Right ventricle myocardium inferior (tissue), 1 donor: ENCODE measurements around the gene TP53RK. TPM values are rescaled to one million over a fixed set of nuclear protein-coding genes. Genes with fewer than 3 reads are reported as not detected.

Source experiments
- ATAC-seq: fragments of 200-7000 bp; cut with Tn5 transposase; one replicate; pipeline ENCODE4 v1.9.1; 2020; ENCODE audit warnings: mild to moderate bottlenecking, moderate library complexity
- DNase-seq: peaks from one replicate; pipeline ENCODE4 v3.0.0; 2021; ENCODE audit errors: missing footprints
- intact Hi-C: fragments of 100-400 bp; cut with DNase I; formaldehyde crosslinking; loops from one replicate; pipeline ENCODE4 v1.11.0; 2022
- long read RNA-seq: library from polyadenylated mRNA; unstranded; transcript quantifications from one replicate; pipeline ENCODE4 v2.0.0, GENCODE V29; 2021
- total RNA-seq: library from RNA; stranded (reverse); fragmentation: NEBNext Ultra II Directional; extraction: Animal tissue kit (Norgen Biotek cat#: 25700); gene quantifications from one replicate; pipeline ENCODE4 v1.2.1, GENCODE V29; 2021
- donor health status: DM: no; HTN: yes; CAD: no; lungs with severe emphysema.

The TP53RK gene
- total RNA-seq, result 5.6 TPM
- long read RNA-seq, partial matches to known transcripts, result 0 of 4 reads
- long read RNA-seq, other reads (novel, unspliced or antisense), result 0 of 4 reads

DNA sequence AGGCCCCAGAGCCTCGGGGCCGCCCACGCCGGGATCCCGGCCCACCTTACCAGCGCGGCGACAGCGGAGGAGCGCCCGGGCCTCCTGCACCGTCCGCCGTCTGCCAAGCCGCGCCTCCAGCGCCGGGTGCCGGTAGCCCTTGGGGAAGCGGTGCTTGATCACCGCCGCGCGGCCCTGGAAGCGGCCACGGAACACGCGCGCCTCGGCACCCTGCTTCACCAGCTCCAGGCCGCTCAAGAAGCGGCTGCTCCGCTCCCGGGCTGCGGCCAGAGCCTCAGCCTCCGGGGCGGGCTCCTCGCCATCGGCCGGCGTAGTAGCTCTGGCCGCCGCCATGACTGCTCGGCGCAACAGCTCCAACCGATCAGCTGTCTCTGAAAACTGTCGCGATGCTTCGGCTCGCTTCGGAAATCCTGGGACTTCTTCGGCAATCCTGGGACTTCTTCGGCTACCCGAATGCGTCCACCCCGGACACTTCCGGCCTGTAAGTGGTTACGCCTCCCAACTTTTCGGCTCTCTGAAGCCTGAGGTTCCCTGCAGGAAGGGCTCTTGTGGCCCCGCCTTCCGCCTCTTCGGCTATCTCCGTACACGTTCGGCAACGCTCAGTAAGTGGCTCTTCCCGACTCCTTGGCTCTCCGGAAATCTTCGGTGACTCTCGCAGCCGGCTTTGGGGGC, at the start of gene TP53RK:
Gene TP53RK, minus strand, starts transcription at position 363 of the 672 bp plus-strand sequence. Its CDS starts 30 bp downstream, at position 333.
- intact Hi-C loops, result loop anchor here (5.0 kb wide), 1 partner anchor 177 kb away; the partner anchor contains the start of gene ZNF334
- DNase-seq (peak; percentile 98), ATAC-seq (peak; percentile 99)

DNA sequence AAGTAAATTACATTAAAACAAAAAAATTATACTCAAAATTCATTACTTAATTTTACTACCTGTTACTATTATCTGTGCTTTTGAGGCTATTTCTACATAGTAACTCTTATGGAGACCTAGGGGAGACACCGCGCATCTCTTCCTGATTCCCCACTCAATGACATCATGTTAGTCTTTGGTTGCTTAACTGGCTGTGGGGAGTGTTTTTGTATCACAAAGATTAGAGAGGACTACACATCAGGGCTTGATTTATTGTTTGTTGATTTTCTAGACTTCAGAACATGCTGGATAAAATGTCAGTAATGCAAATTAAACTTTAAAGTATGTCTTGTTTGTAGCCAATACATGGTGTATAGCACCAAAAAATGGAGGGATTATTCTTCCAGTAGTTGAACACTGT, 46.2 kb upstream of the TP53RK start:
- no peak for ATAC-seq
- no peak for DNase-seq
- intact Hi-C loops, result no loop called here

GRCh38 chr20:46731770-46732169, 42.5 kb upstream of the TP53RK start:
- intact Hi-C loops, result no loop called here
- ATAC-seq, result no peak

DNA sequence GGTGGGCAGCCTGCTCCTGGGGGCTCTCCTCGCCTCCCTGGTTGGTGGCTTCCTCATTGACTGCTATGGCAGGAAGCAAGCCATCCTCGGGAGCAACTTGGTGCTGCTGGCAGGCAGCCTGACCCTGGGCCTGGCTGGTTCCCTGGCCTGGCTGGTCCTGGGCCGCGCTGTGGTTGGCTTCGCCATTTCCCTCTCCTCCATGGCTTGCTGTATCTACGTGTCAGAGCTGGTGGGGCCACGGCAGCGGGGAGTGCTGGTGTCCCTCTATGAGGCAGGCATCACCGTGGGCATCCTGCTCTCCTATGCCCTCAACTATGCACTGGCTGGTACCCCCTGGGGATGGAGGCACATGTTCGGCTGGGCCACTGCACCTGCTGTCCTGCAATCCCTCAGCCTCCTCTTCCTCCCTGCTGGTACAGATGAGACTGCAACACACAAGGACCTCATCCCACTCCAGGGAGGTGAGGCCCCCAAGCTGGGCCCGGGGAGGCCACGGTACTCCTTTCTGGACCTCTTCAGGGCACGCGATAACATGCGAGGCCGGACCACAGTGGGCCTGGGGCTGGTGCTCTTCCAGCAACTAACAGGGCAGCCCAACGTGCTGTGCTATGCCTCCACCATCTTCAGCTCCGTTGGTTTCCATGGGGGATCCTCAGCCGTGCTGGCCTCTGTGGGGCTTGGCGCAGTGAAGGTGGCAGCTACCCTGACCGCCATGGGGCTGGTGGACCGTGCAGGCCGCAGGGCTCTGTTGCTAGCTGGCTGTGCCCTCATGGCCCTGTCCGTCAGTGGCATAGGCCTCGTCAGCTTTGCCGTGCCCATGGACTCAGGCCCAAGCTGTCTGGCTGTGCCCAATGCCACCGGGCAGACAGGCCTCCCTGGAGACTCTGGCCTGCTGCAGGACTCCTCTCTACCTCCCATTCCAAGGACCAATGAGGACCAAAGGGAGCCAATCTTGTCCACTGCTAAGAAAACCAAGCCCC, 36.2 kb upstream of the TP53RK start:
- ATAC-seq, result no peak
- DNase-seq, result no peak
- intact Hi-C loops, result no loop called here

More at GRCh38 chr20:46731770-46732169, 42.5 kb upstream of the TP53RK start:
- DNase-seq, result no peak

GRCh38 chr20:46724343-46724959, 35.2 kb upstream of the TP53RK start:
- ATAC-seq (no peak), DNase-seq (no peak)
- intact Hi-C loops, result no loop called here

GRCh38 chr20:46723039-46723438, 33.8 kb upstream of the TP53RK start:
- DNase-seq (no peak), ATAC-seq (no peak)
- intact Hi-C loops, result no loop called here

DNA sequence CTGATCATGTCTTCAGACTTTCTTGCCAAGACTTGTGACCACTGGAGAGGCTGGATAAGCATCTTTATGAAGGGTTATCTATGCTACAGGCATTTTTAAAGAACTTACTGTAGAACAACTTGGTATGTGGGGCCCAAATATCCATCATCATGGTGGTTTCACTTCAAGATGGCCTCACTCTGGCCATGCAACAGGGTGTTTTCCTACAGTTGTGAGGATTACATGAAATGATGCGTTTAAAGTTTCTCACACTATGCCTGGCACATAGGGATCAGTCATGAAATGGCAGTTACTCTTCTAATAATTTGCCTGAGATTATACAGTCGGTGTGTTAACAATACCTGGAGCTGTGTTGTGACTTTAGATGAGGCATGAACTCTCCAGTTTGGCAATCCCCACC, 33.2 kb upstream of the TP53RK start:
- DNase-seq, result no peak
- ATAC-seq, result no peak
- intact Hi-C loops, result no loop called here

- intact Hi-C loops, result no loop called here
- no peak for DNase-seq
- ATAC-seq, result no peak
Measured at GRCh38 chr20:46721476-46721875, 32.2 kb upstream of the TP53RK start.

DNA sequence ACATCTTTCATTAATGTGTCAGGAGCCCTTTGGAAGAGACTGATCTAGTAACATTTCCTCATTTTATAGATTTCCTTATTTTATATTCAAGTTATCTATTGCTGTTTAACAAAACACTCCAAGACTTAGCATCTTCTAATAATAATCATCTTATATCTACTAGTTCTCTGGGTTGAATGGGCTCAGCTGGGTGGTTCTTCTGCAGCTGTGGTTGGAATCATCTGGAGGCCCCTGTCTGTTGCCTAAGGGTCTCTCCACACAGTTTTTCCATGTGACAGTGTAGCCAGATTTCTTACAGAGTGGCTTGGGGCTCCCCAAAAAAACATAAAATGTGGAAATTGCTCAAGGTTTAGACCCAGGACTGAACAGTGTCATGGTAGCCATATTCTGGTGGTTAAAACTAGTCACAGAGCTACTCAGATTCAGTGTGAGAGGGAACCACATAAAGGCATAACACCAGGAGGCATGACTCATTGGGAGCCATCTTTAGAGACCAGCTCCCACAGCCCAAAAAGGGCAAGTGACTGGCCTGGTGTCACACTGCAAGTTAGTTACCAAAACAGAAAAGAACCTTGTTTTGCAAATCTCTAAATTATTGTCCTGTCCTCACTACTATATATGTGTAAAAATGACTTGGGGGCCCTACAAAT, 31.7 kb upstream of the TP53RK start:
- no peak for ATAC-seq
- intact Hi-C loops, result no loop called here

GRCh38 chr20:46720019-46720418, 30.8 kb upstream of the TP53RK start:
- intact Hi-C loops, result no loop called here
- ATAC-seq, result no peak
- DNase-seq, result no peak

More for the DNA sequence above, 31.7 kb upstream of the TP53RK start:
- DNase-seq, result no peak

GRCh38 chr20:46717818-46718541, 28.7 kb upstream of the TP53RK start:
- DNase-seq, result no peak
- no peak for ATAC-seq
- intact Hi-C loops, result no loop called here

- ATAC-seq (peak; percentile 42), DNase-seq (no peak)
- intact Hi-C loops, result no loop called here
Measured at GRCh38 chr20:46715292-46715756, 26.1 kb upstream of the TP53RK start.

DNA sequence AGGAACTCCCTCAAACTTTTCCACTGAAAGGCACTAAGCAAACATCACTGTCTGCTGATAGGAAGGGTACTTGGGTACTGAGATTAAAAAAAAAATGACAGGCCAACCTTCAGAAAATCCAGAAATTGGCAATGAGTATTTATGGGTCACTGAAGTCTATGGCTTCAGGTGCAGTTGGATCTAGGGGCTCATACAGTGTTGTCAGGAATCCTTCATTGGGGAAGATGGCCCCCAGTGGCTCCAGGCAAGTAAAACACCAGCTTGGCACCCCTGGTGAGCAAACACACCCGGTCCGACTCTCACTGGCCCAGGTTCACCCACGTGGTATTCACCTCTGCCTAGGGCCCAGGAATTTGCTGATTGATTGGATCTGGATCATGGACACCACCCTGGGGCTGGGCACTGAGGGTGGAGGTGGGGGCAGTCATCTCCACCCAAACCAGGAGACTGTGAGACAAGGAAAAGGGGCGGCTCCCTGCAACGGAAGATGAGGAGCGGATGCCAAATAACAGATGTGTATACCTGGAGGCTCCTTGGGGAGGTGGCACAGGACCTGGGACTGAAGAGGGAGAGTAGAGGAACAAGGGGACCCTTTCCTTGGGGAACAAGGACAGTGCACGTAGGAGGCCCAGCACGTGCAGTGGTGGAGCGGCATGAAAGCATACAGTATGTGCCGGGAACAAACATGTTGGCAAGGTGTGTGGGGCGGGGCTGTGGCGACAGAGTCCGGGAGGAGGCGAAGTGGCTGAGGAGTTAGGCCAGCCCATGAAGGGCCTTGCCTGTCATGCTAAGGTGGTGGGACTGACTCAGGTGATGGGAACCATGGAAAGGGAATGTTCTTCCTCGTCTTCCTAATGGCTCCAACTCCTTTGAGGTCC, 25.0 kb upstream of the TP53RK start:
- intact Hi-C loops, result no loop called here
- ATAC-seq, result no peak
- no peak for DNase-seq

DNA sequence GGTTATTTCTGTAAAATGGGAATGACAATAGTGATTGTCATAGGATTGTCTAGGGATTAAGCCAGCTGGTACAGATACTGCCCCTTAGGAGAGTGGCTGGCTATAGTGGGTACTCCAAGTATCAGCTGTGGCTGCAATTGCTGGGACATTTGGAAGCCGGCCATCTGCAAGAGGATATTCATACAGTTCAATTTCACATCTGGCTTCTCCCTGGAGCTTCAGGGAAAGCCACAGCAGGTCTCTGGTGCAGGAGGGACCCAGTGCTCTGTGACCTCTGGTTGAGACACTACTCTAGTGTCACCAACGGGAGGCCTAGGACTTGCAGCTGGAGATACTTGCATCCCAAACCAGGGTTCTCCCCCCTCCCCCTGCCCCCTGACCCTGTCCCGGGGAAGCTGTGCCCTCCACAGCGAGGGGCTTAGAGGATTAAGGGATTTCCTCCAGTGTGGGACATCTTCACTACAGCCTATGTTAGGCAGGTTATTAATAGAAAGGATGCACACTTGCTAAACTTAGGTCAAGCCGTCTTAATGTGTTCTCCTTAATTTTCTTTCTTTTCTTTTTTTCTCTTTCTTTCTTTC, 22.9 kb upstream of the TP53RK start:
- no peak for ATAC-seq
- intact Hi-C loops, result no loop called here

GRCh38 chr20:46710153-46710913, 21.1 kb upstream of the TP53RK start:
- no peak for DNase-seq
- no peak for ATAC-seq
- intact Hi-C loops, result no loop called here

More for the DNA sequence above, 22.9 kb upstream of the TP53RK start:
- no peak for DNase-seq
